IMR-90 (cell line): Measurements from ENCODE around the gene RTCB.

ENCODE experiments used
- CEBPB ChIP-seq: IDR thresholded peaks from 2 replicates; pipeline ENCODE4 v1.6.1; 2012; ENCODE audit warnings: low read depth, low read length, improper control_type of control experiment
- CHD1 ChIP-seq: IDR thresholded peaks from 2 replicates; pipeline ENCODE4 v1.6.1; 2012; ENCODE audit warnings: low read depth, low read length, improper control_type of control experiment
- CTCF ChIP-seq: conservative IDR thresholded peaks from 2 replicates; pipeline ENCODE4 v1.5.1; 2012; ENCODE audit warnings: mild to moderate bottlenecking, low read depth, low read length, improper control_type of control experiment
- ELK1 ChIP-seq: fragments of 150-350 bp; IDR thresholded peaks from 2 replicates; pipeline ENCODE4 v1.6.1; 2016; ENCODE audit warnings: low read depth, mild to moderate bottlenecking, low read length, moderate library complexity, borderline replicate concordance
- MAFK ChIP-seq: IDR thresholded peaks from 2 replicates; pipeline ENCODE4 v1.6.1; 2012; ENCODE audit warnings: low read depth, low read length, improper control_type of control experiment
- MAZ ChIP-seq: IDR thresholded peaks from 2 replicates; pipeline ENCODE4 v1.6.1; 2012; ENCODE audit warnings: low read depth, mild to moderate bottlenecking, low read length, improper control_type of control experiment, moderate library complexity, borderline replicate concordance
- MXI1 ChIP-seq: IDR thresholded peaks from 2 replicates; pipeline ENCODE4 v1.6.1; 2012; ENCODE audit warnings: low read depth, mild to moderate bottlenecking, low read length, moderate library complexity, borderline replicate concordance
- POLR2A ChIP-seq: IDR thresholded peaks from 2 replicates; pipeline ENCODE4 v1.6.1; 2012; ENCODE audit warnings: mild to moderate bottlenecking, low read depth, low read length
- RCOR1 ChIP-seq: IDR thresholded peaks from 2 replicates; pipeline ENCODE4 v1.6.1; 2012; ENCODE audit warnings: mild to moderate bottlenecking, low read length, improper control_type of control experiment; ENCODE audit not compliant: insufficient replicate concordance
- RFX5 ChIP-seq: IDR thresholded peaks from 2 replicates; pipeline ENCODE4 v1.8.0; 2012; ENCODE audit warnings: low read depth, mild to moderate bottlenecking, low read length, moderate library complexity
- SMC3 ChIP-seq: fragments of 150-350 bp; IDR thresholded peaks from 2 replicates; pipeline ENCODE4 v1.6.1; 2016; ENCODE audit warnings: low read depth, mild to moderate bottlenecking, antibody characterized with exemption, low read length, moderate library complexity
- TF ChIP-seq, protein P1 (sequence below): fragments of 150-350 bp; IDR thresholded peaks from 2 replicates; pipeline ENCODE4 v1.6.1; 2017; ENCODE audit warnings: mild to moderate bottlenecking, antibody characterized with exemption, low read length, low read depth

- TF ChIP-seq, protein P1, sequence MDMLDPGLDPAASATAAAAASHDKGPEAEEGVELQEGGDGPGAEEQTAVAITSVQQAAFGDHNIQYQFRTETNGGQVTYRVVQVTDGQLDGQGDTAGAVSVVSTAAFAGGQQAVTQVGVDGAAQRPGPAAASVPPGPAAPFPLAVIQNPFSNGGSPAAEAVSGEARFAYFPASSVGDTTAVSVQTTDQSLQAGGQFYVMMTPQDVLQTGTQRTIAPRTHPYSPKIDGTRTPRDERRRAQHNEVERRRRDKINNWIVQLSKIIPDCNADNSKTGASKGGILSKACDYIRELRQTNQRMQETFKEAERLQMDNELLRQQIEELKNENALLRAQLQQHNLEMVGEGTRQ: no peak
- TF ChIP-seq RCOR1 (no peak), CTCF (no peak), POLR2A (no peak), RFX5 (no peak), CEBPB (no peak), MXI1 (no peak), SMC3 (no peak), MAZ (no peak), CHD1 (no peak), MAFK (no peak), ELK1 (no peak)
These were observed 72.6 kb downstream of the RTCB start for GRCh38 chr22:32339190-32340012.
